ENCODE results near the gene SLC30A4.

Gene SLC30A4

GRCh38 chr15:45429941-45430792 lies 92.4 kb downstream of the SLC30A4 start:
- peak; percentile 40 for DNase-seq (ENCODE audit: low read depth, low spot score)
- H3K4me3 ChIP-seq (ENCODE audit: low read length): no peak overlapping the region

Data from Jurkat, Clone E6-1 (cell line).